Posterior vena cava (tissue), 2 donors: ENCODE results near the gene SLC4A9. TPM values are rescaled to one million over a fixed set of nuclear protein-coding genes. Genes with fewer than 3 reads are reported as not detected.
"Not testable (repeated sequence)": the region's sequence is repeated elsewhere in the genome, so short reads cannot be mapped to it uniquely, and the experiment has no call there.

ENCODE experiments used
- DNase-seq: peaks from one replicate; pipeline ENCODE4 v3.0.0-alpha.2; 2020; ENCODE audit warnings: low spot score
- intact Hi-C, 2 donors: fragments of 100-400 bp; cut with DNase I; formaldehyde crosslinking; loops; one replicate each; pipeline versions ENCODE4 v1.14.1 to v1.14.2; 2022 to 2023
- total RNA-seq, 2 donors: library from RNA; stranded (reverse); fragmentation: NEBNext Ultra II Directional; extraction: Animal tissue kit (Norgen Biotek cat#: 25700); gene quantifications; one replicate each; pipeline ENCODE4 v1.2.1, GENCODE V29; 2021
- donor health status: DM: yes; HTN: yes; CAD: no.
- donor health status: DM: yes; HTN: yes; CAD: no.

The SLC4A9 gene
- total RNA-seq, 2 donors from 2014 or later: not detected

- intact Hi-C loops: no loop called here
- DNase-seq: no peak
Observed at GRCh38 chr5:140420226-140420570, 60.2 kb downstream of the SLC4A9 start.

- intact Hi-C loops: no loop called here
- DNase-seq: no peak
Observed at GRCh38 chr5:140420665-140421361, 60.8 kb downstream of the SLC4A9 start.

GRCh38 chr5:140421375-140421774 lies 61.4 kb downstream of the SLC4A9 start:
- intact Hi-C loops, DNase-seq: not testable (repeated sequence)

GRCh38 chr5:140423609-140424008 lies 63.6 kb downstream of the SLC4A9 start:
- intact Hi-C loops: no loop called here
- DNase-seq: no peak

- no peak for DNase-seq
- intact Hi-C loops: no loop called here
Observed at GRCh38 chr5:140424135-140424534, 64.1 kb downstream of the SLC4A9 start.

Other genes starting within 250 kb of the SLC4A9 start
- gene PURA, start 246.1 kb upstream of the SLC4A9 start, total RNA-seq: 10 to 100 TPM; 39.1 to 43.5 TPM
- 10 to 100 TPM; 21.3 to 26.6 TPM for gene IGIP, start 234.3 kb upstream of the SLC4A9 start, total RNA-seq
- 10 to 100 TPM; 46.6 to 80.9 TPM for gene CYSTM1, start 185.0 kb upstream of the SLC4A9 start, total RNA-seq
- 10 to 100 TPM; 38.2 to 46.2 TPM for gene PFDN1, start 57.1 kb upstream of the SLC4A9 start, total RNA-seq
- gene HBEGF, start 13.6 kb upstream of the SLC4A9 start, total RNA-seq: 1 to 10 TPM; 6.9 to 9.5 TPM
- 10 to 100 TPM; 90.8 to 93.2 TPM for gene ANKHD1, start 41.6 kb downstream of the SLC4A9 start, total RNA-seq
- 10 to 100 TPM in 1 of 2 donors, 1 to 10 TPM in 1; 8.5 to 11.0 TPM for gene EIF4EBP3, start 187.5 kb downstream of the SLC4A9 start, total RNA-seq
- 10 to 100 TPM; 27.9 to 28.0 TPM for gene SRA1, start 197.3 kb downstream of the SLC4A9 start, total RNA-seq
- gene APBB3, start 204.4 kb downstream of the SLC4A9 start, total RNA-seq: 10 to 100 TPM; 12.5 to 19.7 TPM
- gene SLC35A4, start 204.6 kb downstream of the SLC4A9 start, total RNA-seq: 10 to 100 TPM; 43.9 to 55.0 TPM